ENCODE data around the gene RPS5.
"Not testable (repeated sequence)": the region's sequence is repeated elsewhere in the genome, so short reads cannot be mapped to it uniquely, and the experiment has no call there.

RPS5 gene

DNA sequence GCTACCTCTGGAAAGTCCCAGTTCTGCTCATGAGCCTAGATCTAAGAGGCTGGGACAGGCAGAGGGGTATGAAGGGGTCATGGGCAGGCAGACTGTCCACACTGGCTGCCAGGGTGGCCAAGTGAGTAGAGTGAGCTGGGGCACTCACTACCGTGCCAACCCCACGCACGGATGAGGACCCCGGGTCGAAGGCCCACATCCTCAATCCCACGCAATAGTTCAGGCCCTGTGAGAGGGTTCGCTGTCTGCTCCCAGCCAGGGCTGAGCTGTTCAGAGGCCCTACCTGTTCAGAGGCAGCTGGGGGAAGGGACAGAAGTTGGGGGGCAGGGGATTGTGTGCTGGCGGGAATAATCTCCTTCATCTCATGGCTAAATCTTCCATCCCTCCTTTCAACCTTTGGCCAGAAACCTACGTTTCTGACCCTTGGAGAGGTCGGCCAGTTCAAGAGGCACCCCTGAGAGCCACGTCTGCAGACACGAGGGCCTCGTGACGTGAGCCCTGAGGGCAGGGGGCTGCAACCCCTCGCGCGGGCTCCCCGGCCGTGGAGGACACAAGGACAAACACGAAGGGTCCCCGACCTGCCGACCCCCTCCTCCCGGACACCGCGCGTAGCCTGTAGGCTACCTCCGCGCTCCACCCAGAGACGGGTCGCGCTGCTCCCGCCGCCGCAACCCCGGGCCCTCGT is 1.0 kb upstream of the RPS5 start:
- DNase-seq (ENCODE audit: low spot score): no peak

DNA sequence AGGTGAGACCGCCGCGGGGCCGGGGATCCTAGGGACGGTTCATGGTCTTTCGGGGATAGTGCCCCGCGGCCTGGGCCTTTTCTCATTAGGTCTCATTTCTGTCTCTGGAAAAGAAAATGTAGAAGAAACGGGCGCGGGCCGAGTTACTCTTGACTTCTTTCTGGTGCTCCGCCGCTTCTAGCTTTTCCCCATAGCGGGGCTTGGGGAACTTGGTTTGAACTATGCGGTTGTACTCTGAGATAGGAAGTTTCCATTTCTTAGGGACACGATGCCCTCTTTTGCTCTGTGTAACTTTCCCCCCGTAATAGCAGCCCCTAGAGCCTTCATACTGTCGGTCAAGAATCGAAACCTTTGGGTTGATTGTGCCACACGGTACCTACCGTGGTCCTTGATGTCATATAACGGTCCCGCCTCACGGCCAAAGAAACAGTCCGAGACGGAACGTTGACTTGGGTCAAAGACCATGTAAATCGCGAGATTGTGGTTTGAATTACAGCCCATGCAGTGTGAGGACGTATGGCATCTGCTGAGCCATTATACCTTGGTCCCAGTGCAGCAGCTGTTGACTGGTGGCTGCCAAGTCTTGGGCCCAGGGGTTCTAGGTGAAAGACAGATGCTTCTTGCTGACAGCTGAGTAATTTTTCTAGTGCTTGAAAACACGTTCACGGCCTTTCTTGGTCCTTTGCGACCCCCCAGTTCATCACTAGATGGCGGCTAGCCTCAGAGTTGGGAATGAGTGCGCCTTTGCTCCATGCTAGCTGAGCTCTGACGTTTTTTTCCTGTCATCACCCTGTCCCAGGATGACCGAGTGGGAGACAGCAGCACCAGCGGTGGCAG is 487 bp downstream of the RPS5 start:
- DNase-seq (ENCODE audit: low spot score): no peak

DNA sequence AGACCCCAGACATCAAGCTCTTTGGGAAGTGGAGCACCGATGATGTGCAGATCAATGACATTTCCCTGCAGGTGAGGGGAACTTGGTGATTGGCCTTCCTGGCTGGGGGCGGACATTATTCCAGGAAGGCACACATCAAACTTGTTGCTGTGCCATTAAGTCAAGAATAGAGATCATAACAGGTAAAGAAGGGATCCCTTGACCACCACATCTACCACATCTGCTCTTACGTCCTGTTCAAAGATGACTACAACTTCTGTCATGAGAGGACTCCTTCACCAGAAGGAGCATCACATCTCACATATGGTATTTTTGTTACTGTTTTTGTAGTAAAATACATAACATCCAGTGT is 1.1 kb downstream of the RPS5 start:
- DNase-seq (ENCODE audit: low spot score): no peak

DNA sequence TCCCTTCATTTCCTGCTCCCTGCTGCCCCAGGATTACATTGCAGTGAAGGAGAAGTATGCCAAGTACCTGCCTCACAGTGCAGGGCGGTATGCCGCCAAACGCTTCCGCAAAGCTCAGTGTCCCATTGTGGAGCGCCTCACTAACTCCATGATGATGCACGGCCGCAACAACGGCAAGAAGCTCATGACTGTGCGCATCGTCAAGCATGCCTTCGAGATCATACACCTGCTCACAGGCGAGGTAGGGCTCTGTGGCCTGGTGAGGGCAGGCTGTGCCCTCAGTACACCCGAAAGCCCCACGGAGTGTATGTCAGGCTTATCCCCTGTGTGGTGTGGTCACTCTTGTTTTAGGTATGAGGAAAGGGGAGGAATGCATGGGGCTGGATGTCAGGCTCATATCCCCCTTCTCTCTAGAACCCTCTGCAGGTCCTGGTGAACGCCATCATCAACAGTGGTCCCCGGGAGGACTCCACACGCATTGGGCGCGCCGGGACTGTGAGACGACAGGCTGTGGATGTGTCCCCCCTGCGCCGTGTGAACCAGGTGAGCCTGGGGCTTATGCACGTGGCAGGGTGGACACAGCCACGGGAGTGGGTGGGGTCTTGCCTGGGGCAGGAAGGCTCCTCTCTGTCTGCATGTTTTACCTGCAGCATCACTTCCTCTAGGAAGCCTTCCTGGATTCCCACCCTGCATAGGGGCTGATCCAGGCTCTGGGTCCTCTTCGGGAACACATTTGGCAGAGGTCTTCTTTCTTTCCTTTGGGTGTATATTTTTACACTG is 6.1 kb downstream of the RPS5 start:
- DNase-seq (ENCODE audit: low spot score): no peak

DNA sequence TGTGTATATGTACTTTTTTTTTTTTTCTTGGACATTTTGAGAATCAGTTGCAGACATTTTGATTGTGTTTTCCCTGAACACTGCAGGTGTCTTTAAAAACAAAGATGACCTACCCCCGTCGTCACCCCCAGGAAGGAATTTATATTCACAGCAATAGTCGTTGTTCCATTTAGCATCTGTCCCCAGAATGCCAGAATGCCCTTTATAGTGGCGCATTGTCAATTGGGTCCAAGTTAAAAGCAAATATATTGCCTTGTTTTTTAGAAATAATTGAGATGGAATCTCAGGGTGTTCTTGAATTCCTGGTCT is 6.6 kb downstream of the RPS5 start:
- no peak for DNase-seq (ENCODE audit: low spot score)

DNA sequence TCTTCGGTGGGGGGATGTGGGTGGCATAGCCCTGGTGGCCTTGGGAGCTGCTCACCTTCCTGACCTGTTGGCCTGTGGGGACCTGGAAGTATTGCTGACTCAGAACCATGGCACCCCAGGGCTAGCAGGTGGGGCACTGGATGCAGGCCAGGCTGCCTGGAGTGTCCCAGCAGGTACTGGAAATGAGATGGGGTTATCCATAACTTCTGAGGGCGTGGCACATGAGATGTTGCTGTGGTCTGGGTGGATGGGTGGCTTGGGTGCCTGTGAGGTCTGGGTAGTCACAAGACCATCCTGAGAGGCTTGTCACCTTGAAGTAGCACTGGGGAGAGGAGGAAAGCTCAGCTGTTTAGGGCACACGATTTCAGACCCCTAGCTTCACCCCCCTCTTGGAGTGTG is 7.8 kb downstream of the RPS5 start:
- no peak for DNase-seq (ENCODE audit: low spot score)

DNA sequence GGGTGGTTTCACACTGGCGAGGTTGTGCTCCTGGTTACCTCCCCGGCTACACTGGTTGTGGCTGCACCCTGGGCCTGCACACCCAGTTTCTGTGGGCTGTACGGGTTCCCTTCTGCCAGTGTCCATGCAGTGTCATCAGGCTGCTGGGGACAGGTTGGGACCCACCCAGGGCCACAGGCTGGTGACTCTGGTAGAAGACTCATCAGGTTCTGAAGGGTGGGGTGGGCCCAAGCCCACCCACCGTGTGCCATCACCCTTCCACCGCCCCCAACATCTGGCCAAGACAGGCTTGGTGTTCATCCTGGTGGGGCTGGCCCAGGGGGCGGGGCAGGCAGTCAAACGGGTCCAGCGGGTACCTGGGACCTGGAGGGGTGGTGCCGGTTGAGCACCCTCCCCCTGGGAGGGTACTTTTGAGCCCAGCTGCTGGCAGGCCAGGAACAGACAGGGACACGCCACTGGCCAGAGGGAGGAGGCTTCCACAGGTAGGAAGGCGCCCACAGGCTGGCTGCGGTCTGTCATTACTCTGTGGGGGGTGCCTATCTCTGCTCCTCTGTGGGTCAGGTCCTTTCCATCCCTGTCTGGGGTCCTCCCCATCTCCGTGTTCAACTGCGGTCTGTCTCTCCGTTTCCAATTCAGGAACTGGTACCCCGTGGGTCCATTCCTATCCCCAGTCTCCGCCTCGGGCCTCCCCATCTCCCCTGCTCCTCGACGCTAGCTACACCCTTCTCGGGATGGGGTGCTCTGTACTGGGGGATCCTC is 8.3 kb downstream of the RPS5 start, which contains the start of gene RNF225:
Gene RNF225 (plus strand): TSS at position 437 of the 759 bp plus-strand sequence. CDS start 434 bp downstream, outside the sequence.
- DNase-seq (ENCODE audit: low spot score): no peak

DNA sequence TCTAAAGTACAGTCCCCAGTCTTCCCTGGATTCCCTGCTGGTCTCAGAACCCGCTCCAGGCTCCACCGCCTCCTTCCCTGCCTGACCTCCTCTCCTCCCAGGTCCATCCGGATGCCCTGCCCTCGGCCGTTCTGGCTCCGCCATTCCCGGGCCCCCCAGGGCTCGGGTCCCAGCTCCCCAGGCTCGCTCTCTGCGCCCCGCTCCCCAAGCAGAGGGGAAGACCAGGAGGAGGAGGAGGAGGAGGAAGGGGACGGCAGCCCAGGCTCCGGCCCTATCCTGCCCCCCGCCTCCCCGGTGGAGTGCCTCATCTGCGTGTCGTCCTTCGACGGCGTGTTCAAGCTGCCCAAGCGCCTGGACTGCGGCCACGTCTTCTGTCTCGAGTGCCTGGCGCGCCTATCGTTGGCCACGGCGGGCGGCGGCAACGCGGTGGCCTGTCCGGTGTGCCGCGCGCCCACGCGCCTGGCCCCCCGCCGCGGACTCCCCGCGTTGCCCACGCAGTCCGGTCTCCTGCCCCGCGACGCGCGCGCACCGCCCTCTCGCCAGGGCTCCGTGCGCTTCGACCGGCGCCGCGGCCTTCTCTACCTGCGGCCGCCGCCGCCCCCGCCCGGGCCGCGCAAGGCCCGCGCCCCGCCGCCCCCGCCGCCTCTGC is 9.0 kb downstream of the RPS5 start:
- DNase-seq (ENCODE audit: low spot score): no peak

DNA sequence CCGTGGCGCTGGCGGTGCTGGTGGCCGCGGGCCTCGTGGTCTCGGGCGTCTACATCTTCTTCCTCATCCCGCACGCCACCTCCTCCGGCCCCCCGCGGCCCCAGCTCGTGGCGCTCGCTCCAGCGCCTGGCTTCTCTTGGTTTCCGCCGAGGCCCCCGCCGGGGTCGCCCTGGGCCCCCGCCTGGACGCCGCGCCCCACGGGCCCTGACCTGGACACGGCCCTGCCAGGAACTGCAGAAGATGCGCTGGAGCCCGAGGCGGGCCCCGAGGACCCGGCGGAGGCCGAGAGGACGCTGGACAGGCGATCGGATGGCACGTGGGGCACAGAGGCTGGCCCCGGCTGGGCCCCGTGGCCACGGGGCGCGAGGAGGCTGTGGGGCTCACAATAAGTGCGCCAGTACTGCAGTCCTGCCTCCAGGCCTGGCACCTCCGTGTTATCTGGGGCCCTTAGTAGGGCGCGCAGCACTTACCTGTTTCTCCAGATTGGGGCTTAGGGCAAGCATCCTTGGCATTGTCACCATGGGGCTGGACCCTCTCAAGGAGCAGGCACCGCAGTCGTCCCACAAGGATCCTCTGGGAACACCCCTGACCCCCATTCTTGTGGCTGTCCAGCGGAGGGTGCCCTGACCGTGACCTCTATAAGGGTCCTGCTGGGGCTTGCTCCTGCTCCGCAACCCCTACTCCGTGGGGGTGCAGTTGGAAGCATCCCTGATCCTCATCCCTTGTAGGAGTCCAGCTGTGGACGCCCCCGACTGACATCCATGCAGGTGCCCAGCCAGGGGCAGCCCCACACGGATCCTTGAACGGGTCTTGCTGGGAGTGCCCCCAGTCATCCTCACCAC is 9.8 kb downstream of the RPS5 start:
- no peak for DNase-seq (ENCODE audit: low spot score)

DNA sequence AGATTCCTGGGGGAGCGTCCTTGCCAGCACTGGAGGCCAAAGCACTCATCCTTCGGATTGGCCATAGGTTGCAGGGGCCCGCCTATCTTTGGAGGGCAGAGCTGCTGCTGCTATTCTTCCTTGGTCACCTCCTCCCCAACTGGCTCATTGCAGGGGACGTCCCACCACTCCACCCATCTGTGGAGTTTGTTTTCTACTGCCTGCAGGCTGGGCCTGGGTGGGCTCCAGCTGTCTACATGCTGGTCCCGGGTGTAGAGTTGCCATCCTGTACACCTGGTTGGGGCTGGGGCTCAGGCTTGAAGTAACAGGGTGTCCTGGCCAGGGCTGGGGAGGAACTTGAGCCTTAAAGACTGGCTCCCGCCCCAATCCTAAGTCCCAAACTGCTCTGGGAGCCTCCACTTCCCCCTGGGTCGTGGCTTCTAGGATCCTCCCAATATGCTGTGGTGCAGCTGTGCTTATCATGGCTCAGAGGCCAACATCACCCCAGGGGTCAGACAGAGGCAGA is 10.5 kb downstream of the RPS5 start:
- no peak for DNase-seq (ENCODE audit: low spot score)

DNA sequence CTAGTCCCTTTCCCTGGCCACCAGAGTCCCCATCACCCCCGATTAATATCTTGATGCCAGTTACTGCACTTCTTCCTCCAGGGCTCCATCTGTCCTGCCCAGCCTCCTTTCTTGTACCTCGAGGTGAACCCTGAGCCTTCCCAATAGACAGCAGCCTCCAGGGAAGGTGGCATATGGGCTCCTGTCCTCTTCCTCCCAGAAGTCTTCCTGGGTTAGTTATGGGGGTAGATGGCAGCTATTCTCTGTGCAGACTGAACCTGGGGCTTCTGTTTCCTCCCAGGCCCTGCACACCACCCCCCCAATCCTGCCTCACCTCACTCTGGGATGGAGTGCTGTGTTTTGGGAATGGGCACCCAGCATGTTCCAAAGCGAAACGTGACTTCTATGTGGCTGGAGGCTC is 11.0 kb downstream of the RPS5 start:
- DNase-seq (ENCODE audit: low spot score): no peak

DNA sequence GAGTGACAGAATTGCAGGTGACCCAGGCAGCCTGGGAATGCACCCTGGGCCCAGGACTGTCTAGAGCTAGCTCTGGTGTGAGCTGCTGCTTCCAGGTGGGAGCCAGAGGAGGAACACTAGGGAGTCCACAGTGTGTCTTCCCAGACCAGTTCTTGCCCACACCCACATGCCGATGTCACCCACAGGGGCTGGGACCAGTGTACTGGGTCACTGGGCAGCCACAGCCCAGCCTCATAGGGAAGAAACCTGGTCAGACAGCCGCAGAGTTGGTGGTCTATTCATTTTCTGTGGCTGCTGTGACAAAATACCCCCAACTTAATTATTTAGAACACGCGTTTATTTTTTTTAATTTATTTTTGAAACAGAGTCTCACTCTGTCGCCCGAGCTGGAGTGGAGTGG is 11.5 kb downstream of the RPS5 start:
- DNase-seq (ENCODE audit: low spot score): no peak

DNA sequence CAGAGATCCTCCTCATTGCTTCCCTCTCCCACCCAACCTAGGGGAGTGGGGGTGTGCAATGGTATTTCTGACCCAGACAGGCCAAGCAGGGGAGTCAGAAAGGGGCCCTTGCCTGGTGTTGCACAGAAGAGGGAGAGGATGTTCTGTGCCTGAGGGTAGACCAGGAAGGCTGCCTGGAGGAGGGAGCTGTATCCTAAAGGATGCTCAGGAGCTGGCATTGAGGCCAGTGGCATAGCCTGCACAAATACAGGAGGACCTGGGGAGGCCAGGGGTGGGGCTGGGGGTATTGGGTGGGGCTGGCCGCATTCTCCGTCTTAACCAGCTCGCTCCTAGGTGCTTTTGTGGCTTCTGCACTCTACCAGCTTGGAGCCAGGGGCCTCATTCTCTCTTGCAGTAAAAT is 12.8 kb downstream of the RPS5 start:
- no peak for DNase-seq (ENCODE audit: low spot score)

DNA sequence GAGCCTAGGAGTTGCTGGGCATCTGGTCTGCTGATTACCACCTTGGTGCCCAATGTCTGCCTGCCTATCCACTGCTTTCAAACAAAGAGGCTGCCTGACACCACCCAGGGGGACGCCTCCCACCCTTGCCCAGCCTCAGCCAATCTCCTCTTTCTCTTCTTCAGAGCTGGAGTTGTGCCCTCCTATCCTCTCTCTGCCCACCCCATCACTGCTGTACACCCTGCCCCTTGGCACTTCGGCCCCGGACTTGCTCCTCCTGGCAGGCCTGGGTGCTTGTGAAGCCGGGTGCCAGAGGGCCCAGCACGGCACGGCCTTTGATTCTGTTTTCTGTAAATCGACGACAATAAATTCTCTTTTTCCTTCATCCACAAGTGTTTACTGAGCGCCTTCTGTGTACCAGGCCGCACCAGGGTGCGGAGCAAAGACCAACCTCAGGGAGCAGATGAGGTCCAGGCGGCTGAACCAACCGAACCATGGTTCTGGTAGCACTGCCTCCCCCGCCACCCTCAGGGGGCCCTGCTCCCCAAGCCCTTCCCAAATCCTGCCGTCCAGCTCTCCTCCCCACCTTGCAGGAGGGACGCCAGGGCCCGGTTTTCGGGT is 13.3 kb downstream of the RPS5 start:
- DNase-seq (ENCODE audit: low spot score): no peak

DNA sequence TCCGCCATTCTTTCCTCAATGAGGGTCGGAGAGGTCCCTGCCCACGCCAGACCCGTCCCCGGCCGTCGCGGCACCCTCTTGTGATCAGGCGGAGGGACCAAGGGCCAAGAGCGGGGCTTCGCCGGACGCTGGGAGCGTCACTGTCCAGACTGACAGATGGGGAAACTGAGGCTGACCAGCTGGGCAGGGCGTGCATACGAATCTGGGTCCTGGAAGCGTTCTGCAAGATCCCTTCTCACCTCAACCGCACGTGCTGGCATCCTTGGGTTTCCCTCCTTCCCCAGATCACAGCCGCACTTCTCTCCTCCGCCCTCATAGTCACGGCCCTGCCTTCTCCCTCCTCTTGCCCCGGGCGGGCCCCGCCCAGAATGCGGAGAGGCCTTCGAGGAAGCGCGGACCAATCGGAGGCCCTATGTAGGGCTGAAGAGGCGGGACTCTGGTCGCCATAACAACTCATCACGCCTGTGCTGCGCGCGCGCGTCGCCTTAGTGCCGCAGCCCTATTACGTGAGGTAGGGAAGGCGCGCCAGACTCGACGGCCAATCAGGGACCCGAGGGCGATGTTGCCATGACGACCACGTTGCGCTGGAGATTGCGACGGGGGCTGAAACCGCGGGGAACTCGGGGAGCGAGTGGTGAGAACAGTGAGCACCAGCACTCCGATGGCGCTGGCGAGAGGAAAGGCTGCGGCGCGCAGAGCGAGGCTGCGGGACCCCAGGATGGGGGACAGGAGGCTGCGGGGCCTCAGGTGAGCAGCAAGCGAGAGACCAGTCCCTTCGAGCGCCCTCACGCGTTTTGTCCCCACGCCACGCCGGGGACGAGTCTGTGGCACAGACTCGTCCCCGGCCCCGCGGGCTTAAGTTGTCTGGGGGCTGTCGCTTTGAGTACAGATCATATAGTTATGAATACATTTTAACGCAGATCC is 14.1 kb downstream of the RPS5 start:
- peak; percentile 100 for DNase-seq (ENCODE audit: low spot score)

DNA sequence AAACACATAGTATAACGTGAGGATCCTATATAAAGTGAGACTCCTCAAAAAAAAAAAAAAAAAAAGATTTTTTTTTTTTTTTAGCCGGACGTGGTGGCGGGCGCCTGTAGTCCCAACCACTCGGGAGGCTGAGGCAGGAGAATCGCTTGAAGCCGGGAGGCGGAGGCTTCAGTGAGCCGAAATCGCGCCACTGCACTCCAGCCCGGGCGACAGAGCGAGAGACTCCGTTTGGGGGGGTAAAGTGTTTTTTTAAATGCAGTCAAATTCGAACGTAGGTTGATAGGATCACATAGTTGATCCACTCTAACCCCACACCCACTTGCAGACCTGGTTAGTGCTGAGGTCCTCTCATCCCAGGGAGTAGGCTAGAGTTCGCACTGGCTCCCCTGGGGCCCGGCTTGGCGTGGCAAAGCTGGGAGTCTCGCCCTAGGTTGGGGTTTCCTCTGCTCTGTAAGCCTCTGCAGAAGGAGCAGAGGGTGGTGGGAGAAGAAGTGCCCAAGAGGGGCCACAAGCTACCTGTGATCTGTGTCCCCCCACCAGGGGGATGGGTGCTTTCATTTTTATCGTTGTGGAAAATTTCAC is 14.9 kb downstream of the RPS5 start:
- DNase-seq (ENCODE audit: low spot score): no peak

DNA sequence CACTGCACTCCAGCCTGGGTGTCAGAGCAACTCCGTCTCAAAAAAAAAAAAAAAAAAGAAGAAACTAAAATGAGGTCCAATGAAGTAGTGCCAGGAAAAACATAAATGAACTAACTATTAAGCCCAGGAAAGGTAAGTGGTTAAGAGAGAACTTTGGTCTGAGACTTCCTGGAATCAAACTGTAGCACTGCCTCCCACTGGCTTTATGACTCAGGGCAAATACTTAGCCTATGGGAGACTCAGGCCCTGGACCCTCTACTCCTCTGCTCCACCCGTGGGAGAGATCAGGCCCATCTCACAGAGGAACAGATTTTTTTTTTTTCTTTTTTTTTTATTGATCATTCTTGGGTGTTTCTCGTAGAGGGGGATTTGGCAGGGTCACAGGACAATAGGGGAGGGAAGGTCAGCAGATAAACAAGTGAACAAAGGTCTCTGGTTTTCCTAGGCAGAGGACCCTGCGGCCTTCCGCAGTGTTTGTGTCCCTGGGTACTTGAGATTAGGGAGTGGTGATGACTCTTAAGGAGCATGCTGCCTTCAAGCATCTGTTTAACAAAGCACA is 16.9 kb downstream of the RPS5 start:
- DNase-seq (ENCODE audit: low spot score): not testable (repeated sequence)
